A204.1 (cell line): Measurements from ENCODE around the gene GCLM.

Source experiments
- FAIRE-seq: peaks from 2 replicates; lab custom pipeline; 2012; peaks lifted over from hg19 to GRCh38; lab: Jason Lieb, UNC

Gene GCLM

GRCh38 chr1:93846206-93846991 is 62.8 kb downstream of the GCLM start:
- FAIRE-seq, result no peak

GRCh38 chr1:93845538-93846205 is 63.6 kb downstream of the GCLM start:
- FAIRE-seq, result no peak

GRCh38 chr1:93844262-93845045 is 64.8 kb downstream of the GCLM start:
- peak; percentile 86 for FAIRE-seq

- no peak for FAIRE-seq
Measured at GRCh38 chr1:93842750-93843500, 66.3 kb downstream of the GCLM start.

- FAIRE-seq, result no peak
Measured at GRCh38 chr1:93841771-93842170, 67.5 kb downstream of the GCLM start.

- no peak for FAIRE-seq
Measured at GRCh38 chr1:93840956-93841482, 68.2 kb downstream of the GCLM start.

GRCh38 chr1:93839753-93840152 is 69.5 kb downstream of the GCLM start:
- FAIRE-seq, result no peak

- FAIRE-seq, result no peak
Measured at GRCh38 chr1:93839307-93839706, 69.9 kb downstream of the GCLM start.

- no peak for FAIRE-seq
Measured at GRCh38 chr1:93837961-93838360, 71.3 kb downstream of the GCLM start.
